ENCODE measurements around the gene MSI2. TPM values are rescaled to one million over a fixed set of nuclear protein-coding genes. Genes with fewer than 3 reads are reported as not detected.

The MSI2 gene
- total RNA-seq, 1 donor from 2014 or later = 75.5 TPM

DNA sequence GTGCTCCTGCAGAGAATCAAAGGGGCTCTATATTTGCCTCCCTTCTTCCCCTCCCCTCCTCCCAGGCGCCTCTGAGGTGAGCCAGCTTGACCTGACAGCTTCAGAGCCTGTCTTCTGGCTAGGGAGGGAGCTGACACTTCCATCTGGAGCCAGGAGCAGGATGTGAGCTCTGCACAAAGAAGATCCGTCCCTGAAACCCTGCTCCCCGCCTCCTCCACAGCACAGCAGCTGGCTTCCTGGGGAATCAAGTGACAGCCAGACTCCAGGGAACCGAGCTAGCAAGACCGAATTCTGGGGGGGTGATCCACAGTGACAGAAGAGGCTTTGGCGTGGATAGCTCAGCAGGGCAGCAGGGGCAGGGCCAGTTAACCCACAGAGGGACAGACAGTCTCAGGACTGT is 451.6 kb downstream of the MSI2 start:
- Mint-ChIP-seq H3K9me3 (ENCODE audit: unreplicated experiment) (no peaks in the 10 kb centered on the region), H3K4me1 (ENCODE audit: unreplicated experiment) (peaks cover 12% of the 10 kb centered on the region), H3K27ac (ENCODE audit: unreplicated experiment) (no peak overlapping the region), H3K36me3 (ENCODE audit: unreplicated experiment) (no peaks in the 10 kb centered on the region), H3K4me3 (ENCODE audit: unreplicated experiment) (no peak overlapping the region), H3K27me3 (ENCODE audit: unreplicated experiment) (peaks cover 22% of the 10 kb centered on the region)
- no peak for DNase-seq (ENCODE audit: extremely low spot score, unreplicated experiment)
- TF ChIP-seq, protein P1, sequence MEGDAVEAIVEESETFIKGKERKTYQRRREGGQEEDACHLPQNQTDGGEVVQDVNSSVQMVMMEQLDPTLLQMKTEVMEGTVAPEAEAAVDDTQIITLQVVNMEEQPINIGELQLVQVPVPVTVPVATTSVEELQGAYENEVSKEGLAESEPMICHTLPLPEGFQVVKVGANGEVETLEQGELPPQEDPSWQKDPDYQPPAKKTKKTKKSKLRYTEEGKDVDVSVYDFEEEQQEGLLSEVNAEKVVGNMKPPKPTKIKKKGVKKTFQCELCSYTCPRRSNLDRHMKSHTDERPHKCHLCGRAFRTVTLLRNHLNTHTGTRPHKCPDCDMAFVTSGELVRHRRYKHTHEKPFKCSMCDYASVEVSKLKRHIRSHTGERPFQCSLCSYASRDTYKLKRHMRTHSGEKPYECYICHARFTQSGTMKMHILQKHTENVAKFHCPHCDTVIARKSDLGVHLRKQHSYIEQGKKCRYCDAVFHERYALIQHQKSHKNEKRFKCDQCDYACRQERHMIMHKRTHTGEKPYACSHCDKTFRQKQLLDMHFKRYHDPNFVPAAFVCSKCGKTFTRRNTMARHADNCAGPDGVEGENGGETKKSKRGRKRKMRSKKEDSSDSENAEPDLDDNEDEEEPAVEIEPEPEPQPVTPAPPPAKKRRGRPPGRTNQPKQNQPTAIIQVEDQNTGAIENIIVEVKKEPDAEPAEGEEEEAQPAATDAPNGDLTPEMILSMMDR (IDR thresholded peaks at IDR 0.05) = no peak

DNA sequence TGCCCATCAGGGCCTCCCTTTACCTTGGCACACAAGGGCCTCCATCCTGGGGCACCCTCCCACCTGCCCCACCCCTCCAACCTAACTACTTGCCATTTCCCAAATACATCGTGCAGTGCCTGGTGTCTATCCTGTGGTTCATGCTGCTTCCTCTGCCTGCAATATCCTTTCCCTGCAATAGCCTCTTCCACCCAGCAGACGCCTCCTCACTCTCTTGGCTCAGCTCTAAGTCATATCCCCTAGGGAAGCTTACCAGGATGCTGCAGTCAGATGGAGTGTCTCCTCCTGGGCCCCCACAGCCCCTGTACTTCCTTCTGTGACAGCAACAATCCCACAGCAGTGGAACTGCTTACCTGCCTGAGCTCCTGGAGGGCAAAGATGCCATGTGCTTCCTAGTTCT is 452.1 kb downstream of the MSI2 start:
- H3K4me3 Mint-ChIP-seq (ENCODE audit: unreplicated experiment) = no peak overlapping the region
- H3K27me3 Mint-ChIP-seq (ENCODE audit: unreplicated experiment) = peaks cover 27% of the 10 kb centered on the region
- no peak overlapping the region for H3K27ac Mint-ChIP-seq (ENCODE audit: unreplicated experiment)
- H3K36me3 Mint-ChIP-seq (ENCODE audit: unreplicated experiment) = no peaks in the 10 kb centered on the region
- no peaks in the 10 kb centered on the region for H3K9me3 Mint-ChIP-seq (ENCODE audit: unreplicated experiment)
- TF ChIP-seq, protein P1 (IDR thresholded peaks at IDR 0.05) = no peak
- no peak for DNase-seq (ENCODE audit: extremely low spot score, unreplicated experiment)
- peaks cover 12% of the 10 kb centered on the region for H3K4me1 Mint-ChIP-seq (ENCODE audit: unreplicated experiment)

DNA sequence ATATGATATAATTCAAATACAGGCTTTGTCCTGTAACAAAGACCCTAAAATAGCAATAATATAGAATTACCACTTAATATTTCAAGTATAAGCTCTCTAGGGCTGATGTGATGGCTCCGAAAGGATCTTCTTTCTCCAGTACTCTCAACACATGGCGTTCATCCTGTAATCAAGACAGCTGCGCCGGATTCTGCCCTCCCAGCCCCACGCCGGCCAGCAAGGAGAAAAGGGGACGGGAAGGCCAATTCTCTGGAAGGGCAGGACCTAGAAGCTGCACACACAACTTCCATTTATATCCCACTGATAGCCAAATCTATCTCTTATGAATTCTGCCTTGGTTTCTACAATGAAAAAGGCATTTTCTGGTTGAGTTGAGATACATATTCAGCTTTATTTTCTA is 456.8 kb downstream of the MSI2 start:
- Mint-ChIP-seq H3K4me1 (ENCODE audit: unreplicated experiment) (peaks cover 4% of the 10 kb centered on the region), H3K36me3 (ENCODE audit: unreplicated experiment) (no peaks in the 10 kb centered on the region), H3K27ac (ENCODE audit: unreplicated experiment) (no peak overlapping the region), H3K27me3 (ENCODE audit: unreplicated experiment) (peaks cover 53% of the 10 kb centered on the region), H3K9me3 (ENCODE audit: unreplicated experiment) (no peaks in the 10 kb centered on the region), H3K4me3 (ENCODE audit: unreplicated experiment) (no peak overlapping the region)
- TF ChIP-seq, protein P1 (IDR thresholded peaks at IDR 0.05) = no peak
- no peak for DNase-seq (ENCODE audit: extremely low spot score, unreplicated experiment)

DNA sequence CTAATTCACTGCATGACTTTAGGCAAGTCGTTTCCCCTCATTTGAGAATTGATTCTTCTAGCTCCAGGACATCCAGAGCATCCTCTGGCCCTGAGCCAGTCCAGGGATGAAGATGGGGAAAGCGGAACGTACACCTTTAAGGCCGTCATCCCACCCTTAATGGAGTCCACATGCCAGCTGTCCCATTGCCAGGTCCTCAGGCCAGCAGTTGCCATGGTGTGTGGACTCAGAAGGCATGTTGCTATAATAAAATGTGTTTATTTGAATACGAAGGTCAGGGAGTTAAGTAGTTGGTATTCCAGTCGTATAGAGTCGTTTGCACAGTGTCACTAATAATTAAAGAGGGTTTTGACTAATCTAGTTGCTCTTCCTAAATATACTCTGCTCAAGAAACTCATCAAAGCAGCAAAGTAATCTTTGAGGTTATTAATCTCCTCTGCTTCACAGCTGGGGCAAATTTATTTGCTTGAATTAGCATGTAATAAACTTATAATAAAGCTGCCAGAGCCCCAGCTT is 458.4 kb downstream of the MSI2 start:
- H3K36me3 Mint-ChIP-seq (ENCODE audit: unreplicated experiment) = no peaks in the 10 kb centered on the region
- peaks cover 66% of the 10 kb centered on the region for H3K27me3 Mint-ChIP-seq (ENCODE audit: unreplicated experiment)
- H3K27ac Mint-ChIP-seq (ENCODE audit: unreplicated experiment) = no peak overlapping the region
- TF ChIP-seq, protein P1 (IDR thresholded peaks at IDR 0.05) = no peak
- no peak for DNase-seq (ENCODE audit: extremely low spot score, unreplicated experiment)
- no peaks in the 10 kb centered on the region for H3K4me1 Mint-ChIP-seq (ENCODE audit: unreplicated experiment)
- no peaks in the 10 kb centered on the region for H3K9me3 Mint-ChIP-seq (ENCODE audit: unreplicated experiment)
- H3K4me3 Mint-ChIP-seq (ENCODE audit: unreplicated experiment) = no peak overlapping the region

DNA sequence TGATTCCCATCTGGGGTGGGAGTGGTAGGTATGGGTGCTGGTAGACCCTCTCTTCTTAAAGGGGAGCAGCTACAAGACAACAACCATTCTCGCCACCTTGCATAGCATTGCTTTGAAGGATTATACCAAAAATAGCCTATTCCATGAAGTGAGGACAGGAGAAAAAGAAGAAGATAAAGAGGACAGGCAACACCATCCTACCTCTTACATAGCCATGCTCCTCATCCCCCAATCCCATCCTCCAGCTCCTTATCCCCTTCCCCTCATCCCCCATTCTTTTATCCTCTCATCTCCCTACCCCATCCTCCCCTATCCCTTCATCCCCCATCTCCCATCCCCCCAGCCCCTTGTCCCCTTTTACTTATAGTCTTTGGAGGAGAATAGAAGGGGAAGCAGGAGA is 459.7 kb downstream of the MSI2 start:
- Mint-ChIP-seq H3K9me3 (ENCODE audit: unreplicated experiment) (no peaks in the 10 kb centered on the region), H3K27me3 (ENCODE audit: unreplicated experiment) (peaks cover 72% of the 10 kb centered on the region), H3K36me3 (ENCODE audit: unreplicated experiment) (no peaks in the 10 kb centered on the region), H3K4me1 (ENCODE audit: unreplicated experiment) (no peaks in the 10 kb centered on the region), H3K4me3 (ENCODE audit: unreplicated experiment) (no peak overlapping the region), H3K27ac (ENCODE audit: unreplicated experiment) (no peak overlapping the region)
- DNase-seq (ENCODE audit: extremely low spot score, unreplicated experiment) = peak; percentile 48
- TF ChIP-seq, protein P1 (IDR thresholded peaks at IDR 0.05) = no peak

Measured in osteocyte (in vitro differentiated cells).